GM18507 (cell line): ENCODE measurements around the gene RAD51AP1.

Experiments
- DNase-seq: peaks from one replicate; pipeline ENCODE4 v3.0.0; 2011; ENCODE audit warnings: low read depth; ENCODE audit not compliant: insufficient read length; ENCODE audit errors: extremely low spot score
- FAIRE-seq: peaks from 2 replicates; lab custom pipeline; 2011; peaks lifted over from hg19 to GRCh38; lab: Jason Lieb, UNC

The RAD51AP1 gene

GRCh38 chr12:4540170-4540569 is 1.5 kb downstream of the RAD51AP1 start:
- no peak for FAIRE-seq
- no peak for DNase-seq

- FAIRE-seq (no peak), DNase-seq (no peak)
Measured at GRCh38 chr12:4540638-4541037, 1.9 kb downstream of the RAD51AP1 start.

GRCh38 chr12:4545195-4545594 is 6.5 kb downstream of the RAD51AP1 start:
- DNase-seq: no peak
- peak; percentile 9 for FAIRE-seq

GRCh38 chr12:4552191-4552590 is 13.5 kb downstream of the RAD51AP1 start:
- FAIRE-seq: no peak
- no peak for DNase-seq

GRCh38 chr12:4553943-4554342 is 15.3 kb downstream of the RAD51AP1 start:
- no peak for FAIRE-seq
- DNase-seq: no peak

GRCh38 chr12:4555804-4556203 is 17.1 kb downstream of the RAD51AP1 start:
- DNase-seq (no peak), FAIRE-seq (no peak)

GRCh38 chr12:4556735-4557530 is 18.2 kb downstream of the RAD51AP1 start:
- FAIRE-seq (no peak), DNase-seq (no peak)

GRCh38 chr12:4557586-4557985 is 18.9 kb downstream of the RAD51AP1 start:
- DNase-seq: no peak
- no peak for FAIRE-seq

- no peak for DNase-seq
- FAIRE-seq: no peak
Measured at GRCh38 chr12:4558171-4558570, 19.5 kb downstream of the RAD51AP1 start.

- FAIRE-seq (no peak), DNase-seq (no peak)
Measured at GRCh38 chr12:4562034-4562657, 23.5 kb downstream of the RAD51AP1 start, which contains the start of gene DYRK4. DYRK4 (plus strand) TSS chr12:4562208; CDS start chr12:4562246, 38 bp downstream.

GRCh38 chr12:4563336-4563735 is 24.6 kb downstream of the RAD51AP1 start:
- FAIRE-seq: no peak
- DNase-seq: no peak

- DNase-seq: no peak
- peak; percentile 95 for FAIRE-seq
Measured at GRCh38 chr12:4564818-4565217, 26.1 kb downstream of the RAD51AP1 start.

- FAIRE-seq (peak; percentile 87), DNase-seq (no peak)
Measured at GRCh38 chr12:4566474-4566873, 27.8 kb downstream of the RAD51AP1 start.

GRCh38 chr12:4567073-4567881 is 28.6 kb downstream of the RAD51AP1 start:
- peak; percentile 89 for FAIRE-seq
- no peak for DNase-seq

GRCh38 chr12:4569261-4569660 is 30.6 kb downstream of the RAD51AP1 start:
- FAIRE-seq (no peak), DNase-seq (no peak)

GRCh38 chr12:4572680-4573079 is 34.0 kb downstream of the RAD51AP1 start:
- FAIRE-seq (no peak), DNase-seq (no peak)

- DNase-seq (no peak), FAIRE-seq (peak; percentile 44)
Measured at GRCh38 chr12:4579305-4580102, 40.8 kb downstream of the RAD51AP1 start.

- DNase-seq (no peak), FAIRE-seq (no peak)
Measured at GRCh38 chr12:4580281-4580688, 41.6 kb downstream of the RAD51AP1 start.

GRCh38 chr12:4584281-4584680 is 45.6 kb downstream of the RAD51AP1 start:
- FAIRE-seq (peak; percentile 21), DNase-seq (no peak)
